Forelimb muscle (tissue), 1 donor: ENCODE data around the gene IDUA. TPM values are rescaled to one million over a fixed set of nuclear protein-coding genes. Genes with fewer than 3 reads are reported as not detected.

Experiments used
- DNase-seq: peaks from one replicate; pipeline ENCODE4 v3.0.0-alpha.2; 2013; ENCODE audit warnings: low read depth
- polyA plus RNA-seq: library from polyadenylated mRNA; unstranded; fragments of 120-200 nt; gene quantifications from one replicate; pipeline ENCODE4 v1.2.1, GENCODE V29; 2013; ENCODE audit not compliant: insufficient read length

IDUA gene
- polyA plus RNA-seq, 1 donor: 13.9 TPM

DNA sequence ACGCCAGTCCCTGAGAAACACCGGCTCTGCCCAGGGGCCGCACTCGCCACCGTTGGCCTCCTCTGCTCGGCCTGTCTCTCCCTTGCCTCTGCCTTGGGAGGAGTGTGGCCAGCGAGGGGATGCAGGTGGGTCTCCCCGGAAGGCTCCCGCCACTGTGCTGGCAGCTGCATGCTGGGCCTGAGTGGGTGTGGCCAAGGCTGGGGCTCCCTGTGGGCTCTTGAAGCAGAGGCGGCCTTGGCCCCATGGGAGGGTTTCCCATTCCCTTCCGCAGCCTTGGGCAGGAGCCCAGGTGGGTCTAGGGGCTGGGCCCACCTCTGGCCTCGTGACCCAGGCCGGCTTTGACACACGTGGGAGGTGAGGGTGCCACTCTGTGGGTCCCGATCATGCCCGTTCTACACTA is 43.7 kb downstream of the IDUA start:
- DNase-seq: no peak

- DNase-seq: no peak
Measured at GRCh38 chr4:1031346-1031745, 44.5 kb downstream of the IDUA start.

DNA sequence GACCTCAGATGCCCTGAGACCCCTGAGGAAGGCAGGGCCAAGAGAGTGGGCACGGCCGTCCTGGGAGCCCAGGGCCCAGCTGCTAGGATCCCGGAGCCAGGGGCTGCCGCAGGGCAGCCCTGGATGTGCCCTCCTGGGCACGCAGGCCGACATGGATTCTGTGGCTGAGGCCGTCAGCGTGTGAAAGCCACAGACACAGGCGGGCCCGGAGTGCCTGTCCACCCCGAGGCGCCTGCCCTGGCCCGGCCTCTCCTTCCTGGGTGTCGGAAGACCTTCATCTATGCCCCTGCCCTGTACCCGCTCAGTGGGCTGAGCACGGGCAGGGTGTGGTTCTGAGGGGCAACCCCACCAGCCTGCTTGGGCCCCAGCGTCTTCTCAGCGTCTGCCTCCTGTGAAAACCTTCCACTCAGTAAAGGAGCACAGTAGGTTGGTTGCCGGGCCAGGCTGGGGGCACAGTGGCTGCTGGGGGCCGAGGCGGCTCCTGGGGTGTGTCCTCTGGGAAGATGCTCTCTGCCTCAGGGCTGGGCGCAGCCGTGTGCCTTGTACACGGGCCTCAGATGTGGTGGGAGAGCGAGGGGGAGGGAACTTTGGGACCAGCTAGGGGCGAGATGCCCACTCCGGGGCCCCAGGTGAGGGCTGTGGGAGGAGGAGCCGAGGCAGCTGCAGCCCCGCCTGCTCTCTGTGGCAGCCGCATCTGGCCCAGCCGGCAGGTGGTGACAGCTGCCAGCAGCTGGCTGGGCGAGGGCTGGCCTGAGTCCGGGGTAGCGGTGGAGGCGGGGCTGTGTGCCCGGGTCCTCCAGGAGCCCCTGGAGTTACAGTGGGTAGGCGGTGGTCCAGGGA is 45.3 kb downstream of the IDUA start:
- no peak for DNase-seq

DNA sequence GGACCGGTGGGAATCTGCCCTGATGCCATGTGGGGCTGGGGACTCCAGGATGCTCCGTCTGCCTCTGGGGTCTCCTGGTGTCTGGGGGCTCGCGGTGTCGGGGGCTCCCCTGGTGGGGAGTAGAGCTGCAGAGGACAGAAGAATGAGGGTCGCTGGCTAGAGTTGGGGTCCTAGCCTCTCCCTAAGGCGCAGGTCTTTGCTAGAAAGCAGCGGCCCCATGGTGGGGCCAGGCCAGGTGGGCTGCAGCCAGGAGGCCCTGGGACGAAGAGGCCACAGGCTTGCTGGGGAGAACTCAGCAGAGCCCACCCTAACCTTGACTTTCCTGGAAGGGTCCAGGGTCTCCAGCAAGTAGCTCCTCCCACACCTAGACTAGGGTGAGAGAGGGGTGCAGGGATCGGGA is 46.0 kb downstream of the IDUA start:
- no peak for DNase-seq

DNA sequence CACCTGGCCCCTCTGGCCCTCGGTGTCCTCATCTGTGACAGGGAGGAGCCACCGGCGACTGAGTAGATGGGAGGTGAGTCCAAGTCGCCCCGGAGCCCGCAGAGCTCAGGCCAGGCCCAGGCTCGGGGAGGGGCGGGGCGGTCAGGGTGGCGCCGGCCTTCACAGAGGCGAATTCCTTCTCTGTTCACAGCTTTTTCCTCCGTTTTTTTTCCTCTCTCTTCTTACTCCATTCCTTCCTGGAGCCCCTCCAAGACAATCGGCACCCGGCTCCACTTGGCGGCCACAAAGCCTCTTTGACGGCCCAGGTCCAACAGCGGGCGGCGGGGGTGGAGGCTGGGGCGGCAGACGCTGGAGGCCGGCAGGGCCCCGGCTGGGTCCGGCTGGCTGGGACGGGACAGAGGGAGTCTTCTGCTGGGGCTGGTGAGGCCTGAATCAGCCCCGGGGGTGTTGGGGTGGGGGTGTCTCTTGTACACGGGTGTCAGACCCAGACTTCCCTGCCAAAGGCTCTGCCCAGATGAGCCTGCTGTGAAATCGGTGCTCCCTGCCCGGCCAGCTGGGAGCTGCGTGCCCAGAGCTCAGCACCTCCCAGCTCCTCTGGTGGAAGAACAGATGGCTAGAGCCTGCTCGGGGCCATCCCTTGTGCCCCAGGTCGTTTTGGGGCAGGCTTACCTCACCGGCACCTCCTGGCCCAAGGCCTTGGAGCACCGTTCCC is 47.2 kb downstream of the IDUA start:
- DNase-seq: no peak

GRCh38 chr4:1035510-1035909 is 48.7 kb downstream of the IDUA start:
- no peak for DNase-seq

DNA sequence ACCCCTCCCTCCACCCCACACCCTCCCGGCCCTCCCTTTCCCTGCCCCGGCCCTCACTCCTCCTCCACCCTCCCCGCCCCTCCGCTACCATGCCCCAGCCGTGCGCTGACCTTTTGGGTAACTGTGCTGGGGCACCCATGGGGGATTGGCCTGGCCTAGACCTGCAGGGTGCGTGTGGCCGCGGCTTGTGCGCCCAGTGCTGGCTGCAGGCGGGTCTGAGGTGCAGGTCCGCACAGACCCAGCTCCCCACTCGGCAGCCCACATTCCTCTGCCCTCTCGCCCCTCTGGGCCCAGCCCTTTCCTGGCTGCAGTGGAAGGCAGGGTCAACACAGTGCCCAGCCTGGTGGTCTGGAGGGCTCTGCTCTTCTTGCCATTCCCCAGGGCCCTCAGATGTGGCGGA is 49.3 kb downstream of the IDUA start:
- no peak for DNase-seq

DNA sequence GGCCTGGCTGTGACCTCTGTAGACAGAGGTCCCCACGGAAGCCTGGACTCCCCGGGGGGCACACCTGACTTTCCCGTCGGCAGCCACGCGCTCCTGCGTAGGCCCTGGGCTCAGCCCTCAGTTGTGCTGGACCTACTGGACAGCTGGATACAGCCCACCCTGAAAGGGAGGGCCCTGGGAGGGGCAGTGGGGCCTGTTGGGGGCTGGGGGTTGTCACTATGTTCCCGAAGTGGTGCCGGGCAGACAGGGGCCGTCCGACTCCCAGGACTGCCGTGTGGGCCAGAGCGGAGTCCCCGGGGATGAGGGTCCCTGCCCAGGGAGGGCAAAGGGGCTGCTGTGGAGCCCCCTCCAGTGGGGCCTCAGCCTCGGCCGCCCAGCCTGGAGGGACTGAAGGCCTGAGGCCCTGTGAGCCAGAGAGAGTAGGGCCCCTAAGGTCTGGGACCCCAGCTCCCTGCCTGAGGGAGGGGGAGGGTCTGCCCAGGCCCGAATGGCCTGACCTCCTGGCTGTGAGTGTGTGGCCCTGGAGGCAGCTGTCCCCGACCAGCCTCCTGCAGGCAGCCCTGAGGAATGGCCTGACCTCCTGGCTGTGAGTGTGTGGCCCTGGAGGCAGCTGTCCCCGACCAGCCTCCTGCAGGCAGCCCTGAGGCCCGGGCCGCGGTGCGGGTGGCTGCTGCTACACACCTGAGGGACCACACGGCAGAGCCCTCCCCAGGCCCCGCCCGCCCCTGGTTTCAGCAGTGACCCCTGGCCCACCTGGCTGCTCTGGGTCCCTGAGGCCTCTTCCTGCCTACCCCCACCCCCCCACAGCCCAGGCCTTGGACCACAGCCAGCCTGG is 50.3 kb downstream of the IDUA start:
- DNase-seq: no peak

- DNase-seq: no peak
Measured at GRCh38 chr4:1038948-1039492, 52.2 kb downstream of the IDUA start.

DNA sequence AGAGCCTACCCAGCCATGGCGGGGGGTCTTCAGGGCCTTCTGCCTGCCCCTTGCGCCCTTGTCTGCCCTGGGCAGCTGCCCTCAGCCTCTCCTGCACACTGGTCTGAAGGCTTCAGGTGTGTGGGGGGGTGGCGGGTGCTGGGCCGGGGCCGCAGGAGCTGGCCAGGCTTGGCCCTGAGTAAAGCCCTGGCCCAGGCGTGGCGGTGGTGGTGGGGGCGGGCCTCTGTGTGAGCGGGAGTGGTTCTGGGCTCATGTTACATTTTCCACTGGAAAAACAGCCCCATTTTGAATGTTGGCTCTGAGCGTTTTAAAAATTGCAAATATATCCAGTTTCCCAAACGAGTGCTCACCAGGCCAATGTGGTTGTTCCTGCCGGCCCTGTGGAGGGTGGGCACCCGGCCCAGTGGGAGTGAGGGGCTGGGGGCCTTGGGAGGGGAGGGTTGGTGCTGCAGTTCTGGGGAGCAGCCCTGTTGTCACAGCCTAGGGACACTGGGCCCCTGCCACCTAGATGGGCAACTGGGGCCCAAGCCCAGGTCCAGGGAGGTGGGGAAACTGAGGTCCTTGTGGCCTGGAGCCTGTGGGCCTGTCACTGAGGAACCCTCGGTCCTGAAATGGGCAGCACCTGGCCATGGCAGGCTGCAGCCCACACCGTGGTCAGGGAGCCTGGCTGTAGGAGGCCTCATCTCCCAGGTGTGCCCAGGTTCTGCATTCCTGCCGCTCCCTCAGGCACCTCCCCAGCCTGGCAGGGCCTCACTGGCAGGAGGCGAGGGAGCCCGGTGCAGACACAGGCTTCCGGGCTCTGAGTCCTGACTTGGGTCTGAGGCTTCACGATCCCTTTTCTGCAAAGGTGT is 52.9 kb downstream of the IDUA start:
- DNase-seq: no peak

- DNase-seq: no peak
Measured at GRCh38 chr4:1040344-1041146, 53.7 kb downstream of the IDUA start.

DNA sequence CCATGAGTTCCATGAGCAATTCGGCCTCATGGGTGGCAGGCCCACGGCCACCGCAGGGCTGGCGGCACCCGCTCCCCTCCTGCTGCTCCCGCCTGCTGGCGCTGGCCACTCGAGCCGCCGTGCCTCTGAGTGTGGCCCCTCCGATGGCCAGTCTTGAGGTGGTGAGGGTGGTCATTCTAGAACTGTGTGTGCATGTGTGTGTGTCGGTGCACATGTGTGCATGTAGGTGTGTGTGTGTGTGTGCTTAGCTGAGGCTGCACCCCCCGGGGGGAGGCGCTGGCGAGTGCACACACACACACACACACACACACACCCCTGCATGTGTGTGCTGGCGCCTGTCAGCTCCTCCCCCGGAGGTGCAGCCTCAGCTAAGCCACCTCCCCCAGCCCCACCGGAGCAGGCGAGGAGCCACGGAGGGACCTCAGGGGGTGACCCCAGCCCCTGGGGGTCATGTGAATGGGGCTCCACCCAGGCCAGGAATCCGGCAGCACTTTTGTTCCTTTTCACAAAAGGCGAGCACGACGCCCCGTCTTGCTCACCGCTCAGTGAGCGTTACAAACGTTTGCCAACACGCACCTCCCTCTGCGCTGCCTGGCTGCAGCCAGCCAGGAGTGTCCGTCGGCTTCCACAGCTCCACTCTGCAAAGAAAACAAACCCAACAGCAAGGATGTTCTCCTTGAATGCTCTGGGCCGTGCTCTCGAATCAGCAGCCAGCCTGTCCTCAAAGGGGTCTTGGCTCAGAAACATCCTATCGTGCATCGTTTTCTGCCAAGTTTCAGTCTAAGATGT is 54.5 kb downstream of the IDUA start:
- no peak for DNase-seq

DNA sequence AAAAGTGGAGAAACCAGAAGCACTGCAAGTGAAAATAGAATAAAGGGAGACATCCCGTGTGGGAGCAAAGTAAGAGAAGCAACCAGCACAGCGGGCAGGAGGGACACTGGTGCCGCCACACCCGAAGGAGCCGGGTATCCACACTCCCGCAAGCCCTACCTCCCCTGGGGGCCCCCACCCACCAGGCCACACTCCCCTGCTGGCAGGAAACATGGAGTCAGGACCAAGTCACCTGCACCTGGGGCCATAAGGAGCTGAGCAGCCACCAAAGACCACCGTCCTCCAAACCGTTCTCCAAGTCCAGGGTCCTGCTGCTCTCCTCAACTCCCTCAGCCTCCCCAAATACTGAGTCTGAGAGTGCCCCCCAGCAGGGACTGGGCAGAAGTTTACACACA is 55.1 kb downstream of the IDUA start:
- DNase-seq: no peak

- no peak for DNase-seq
Measured at GRCh38 chr4:1042352-1043055, 55.7 kb downstream of the IDUA start.

DNA sequence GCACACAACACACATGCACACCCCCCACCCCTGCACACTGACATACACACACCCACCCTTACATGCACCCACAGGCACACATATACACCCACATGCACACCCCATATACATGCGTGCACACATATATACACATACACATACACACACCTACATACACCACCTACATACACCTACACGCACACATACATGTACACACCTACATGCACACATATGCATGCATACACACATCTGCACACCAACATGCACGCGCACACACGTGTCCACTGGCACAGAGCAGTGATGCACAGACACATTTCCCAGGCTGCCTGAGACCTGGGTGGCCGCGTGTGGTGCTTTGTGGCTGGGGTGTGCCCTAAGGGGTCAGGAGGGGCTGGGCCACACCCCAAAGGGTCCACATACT is 56.3 kb downstream of the IDUA start:
- DNase-seq: no peak

GRCh38 chr4:1043651-1044468 is 57.0 kb downstream of the IDUA start:
- peak; percentile 67 for DNase-seq

DNA sequence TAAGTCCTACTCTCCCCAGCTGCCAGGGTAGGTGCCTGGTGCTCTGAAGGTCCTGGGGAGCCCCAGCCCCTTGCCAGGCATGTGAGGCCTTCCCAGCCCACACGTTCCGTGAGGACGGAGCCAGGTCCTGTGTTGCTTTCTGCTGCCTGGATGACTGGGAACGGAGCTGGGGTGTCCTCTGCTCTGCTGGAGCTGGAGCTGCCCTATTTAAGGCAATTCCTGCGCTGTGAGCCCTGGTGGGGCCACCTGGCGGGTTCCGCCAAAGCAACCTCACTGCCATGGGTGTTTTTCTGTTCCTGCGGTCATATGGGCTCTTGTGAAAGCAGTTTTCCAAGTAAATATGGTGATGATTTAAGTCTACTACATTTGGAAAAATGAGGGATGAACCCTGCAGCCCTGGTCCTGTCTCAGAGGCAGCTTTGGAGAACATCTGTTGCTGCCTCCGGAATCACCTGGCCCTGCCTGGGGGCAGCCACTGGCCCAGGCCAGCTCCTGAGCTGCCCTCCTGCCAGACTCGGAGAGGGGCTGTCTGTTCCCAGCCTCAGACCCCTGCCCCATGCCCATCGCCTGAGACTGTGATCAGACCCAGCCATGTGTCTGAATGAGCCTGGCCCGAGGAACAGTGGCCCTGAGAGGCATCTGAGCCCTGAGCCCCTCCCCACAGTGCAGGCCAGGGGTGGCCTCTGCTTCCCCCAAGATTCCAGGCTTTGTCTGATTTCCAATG is 57.8 kb downstream of the IDUA start:
- DNase-seq: no peak
